ENCODE data around the gene MTR.

DNA sequence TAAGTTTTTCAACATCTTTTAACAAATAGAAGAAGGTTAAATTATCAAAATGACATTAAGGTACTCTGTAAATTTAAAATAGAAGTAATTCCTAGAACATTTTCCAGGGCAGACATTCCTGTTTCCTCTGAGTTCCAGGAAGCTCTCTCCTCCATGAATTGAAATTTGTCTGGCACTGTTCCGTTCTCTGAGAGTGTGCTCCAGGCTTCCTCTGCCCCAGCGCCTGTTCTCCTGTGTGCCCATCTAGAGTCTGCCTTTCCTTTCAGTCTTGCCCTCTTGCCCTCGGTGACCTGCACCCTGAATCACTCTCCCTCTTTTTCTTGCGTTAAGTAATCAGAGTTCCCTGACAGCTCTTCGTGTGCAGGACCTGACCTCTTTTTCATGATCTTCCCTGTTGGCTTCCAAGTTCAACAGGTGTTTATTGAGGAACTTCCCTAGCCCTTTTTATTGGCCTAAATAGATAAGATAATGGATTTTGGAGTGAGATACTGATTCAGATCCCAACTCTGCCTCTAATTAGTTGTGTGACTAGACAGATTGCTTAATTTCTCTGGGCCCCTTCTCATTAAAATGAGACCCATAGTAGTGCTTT is 77.1 kb downstream of the MTR start:
- TF ChIP-seq, protein P1, sequence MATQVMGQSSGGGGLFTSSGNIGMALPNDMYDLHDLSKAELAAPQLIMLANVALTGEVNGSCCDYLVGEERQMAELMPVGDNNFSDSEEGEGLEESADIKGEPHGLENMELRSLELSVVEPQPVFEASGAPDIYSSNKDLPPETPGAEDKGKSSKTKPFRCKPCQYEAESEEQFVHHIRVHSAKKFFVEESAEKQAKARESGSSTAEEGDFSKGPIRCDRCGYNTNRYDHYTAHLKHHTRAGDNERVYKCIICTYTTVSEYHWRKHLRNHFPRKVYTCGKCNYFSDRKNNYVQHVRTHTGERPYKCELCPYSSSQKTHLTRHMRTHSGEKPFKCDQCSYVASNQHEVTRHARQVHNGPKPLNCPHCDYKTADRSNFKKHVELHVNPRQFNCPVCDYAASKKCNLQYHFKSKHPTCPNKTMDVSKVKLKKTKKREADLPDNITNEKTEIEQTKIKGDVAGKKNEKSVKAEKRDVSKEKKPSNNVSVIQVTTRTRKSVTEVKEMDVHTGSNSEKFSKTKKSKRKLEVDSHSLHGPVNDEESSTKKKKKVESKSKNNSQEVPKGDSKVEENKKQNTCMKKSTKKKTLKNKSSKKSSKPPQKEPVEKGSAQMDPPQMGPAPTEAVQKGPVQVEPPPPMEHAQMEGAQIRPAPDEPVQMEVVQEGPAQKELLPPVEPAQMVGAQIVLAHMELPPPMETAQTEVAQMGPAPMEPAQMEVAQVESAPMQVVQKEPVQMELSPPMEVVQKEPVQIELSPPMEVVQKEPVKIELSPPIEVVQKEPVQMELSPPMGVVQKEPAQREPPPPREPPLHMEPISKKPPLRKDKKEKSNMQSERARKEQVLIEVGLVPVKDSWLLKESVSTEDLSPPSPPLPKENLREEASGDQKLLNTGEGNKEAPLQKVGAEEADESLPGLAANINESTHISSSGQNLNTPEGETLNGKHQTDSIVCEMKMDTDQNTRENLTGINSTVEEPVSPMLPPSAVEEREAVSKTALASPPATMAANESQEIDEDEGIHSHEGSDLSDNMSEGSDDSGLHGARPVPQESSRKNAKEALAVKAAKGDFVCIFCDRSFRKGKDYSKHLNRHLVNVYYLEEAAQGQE (IDR thresholded peaks at IDR 0.05): no peak
- TF ChIP-seq CTCF (IDR thresholded peaks at IDR 0.05): no peak
- no peak for TF ChIP-seq JUN (IDR thresholded peaks at IDR 0.05)
- TF ChIP-seq POLR2A (IDR thresholded peaks at IDR 0.05; ENCODE audit: low read length): no peak
